Calu3 (cell line): ENCODE measurements around the gene ASPDH. TPM values are rescaled to one million over a fixed set of nuclear protein-coding genes. Genes with fewer than 3 reads are reported as not detected.

ENCODE experiments used
- BruUV-seq: library from RNA; stranded (reverse); fragments of 400-500 nt; replicated peaks from 2 replicates; lab custom pipeline; 2021; lab: Mats Ljungman, UMichigan
- CTCF ChIA-PET: fragments of 300-600 bp; sonication (Branson Sonifier 250); formaldehyde crosslinking; loops from one replicate; lab custom pipeline; 2022; ENCODE audit warnings: antibody characterized with exemption; lab: Charles Lee
- DNase-seq: peaks from one replicate; pipeline ENCODE4 v3.0.0; 2022
- H3K27ac Mint-ChIP-seq: one replicate; pipeline ENCODE4 v1.8.0; 2022; ENCODE audit warnings: mixed read lengths; ENCODE audit not compliant: unreplicated experiment
- H3K27me3 Mint-ChIP-seq: one replicate; pipeline ENCODE4 v1.8.0; 2022; ENCODE audit warnings: mixed read lengths; ENCODE audit not compliant: unreplicated experiment
- H3K36me3 Mint-ChIP-seq: one replicate; pipeline ENCODE4 v1.8.0; 2022; ENCODE audit warnings: mild to moderate bottlenecking, moderate library complexity, mixed read lengths; ENCODE audit not compliant: insufficient read depth, unreplicated experiment
- H3K4me1 Mint-ChIP-seq: one replicate; pipeline ENCODE4 v1.8.0; 2022; ENCODE audit warnings: mild to moderate bottlenecking, low read depth, mixed read lengths; ENCODE audit not compliant: unreplicated experiment
- H3K4me3 Mint-ChIP-seq: one replicate; pipeline ENCODE4 v1.8.0; 2022; ENCODE audit warnings: mild to moderate bottlenecking, low read depth, moderate library complexity, mixed read lengths; ENCODE audit not compliant: unreplicated experiment
- H3K9me3 Mint-ChIP-seq: one replicate; pipeline ENCODE4 v1.8.0; 2022; ENCODE audit warnings: low read depth, mixed read lengths; ENCODE audit not compliant: unreplicated experiment
- intact Hi-C: fragments of 100-400 bp; cut with micrococcal nuclease; formaldehyde crosslinking; loops from one replicate; pipeline ENCODE4 v1.10.0; 2022; ENCODE audit not compliant: unreplicated experiment
- total RNA-seq: library from RNA; stranded (reverse); gene quantifications from 2 replicates; pipeline ENCODE4 v1.2.3, GENCODE V29; 2022
- TF ChIP-seq, protein P1 (sequence below): fragments of 200-600 bp; IDR thresholded peaks from one replicate; pipeline ENCODE4 v1.8.0; 2022; ENCODE audit warnings: antibody characterized with exemption; ENCODE audit not compliant: unreplicated experiment

ASPDH gene
- total RNA-seq, 1 experiment from 2014 or later = not detected

DNA sequence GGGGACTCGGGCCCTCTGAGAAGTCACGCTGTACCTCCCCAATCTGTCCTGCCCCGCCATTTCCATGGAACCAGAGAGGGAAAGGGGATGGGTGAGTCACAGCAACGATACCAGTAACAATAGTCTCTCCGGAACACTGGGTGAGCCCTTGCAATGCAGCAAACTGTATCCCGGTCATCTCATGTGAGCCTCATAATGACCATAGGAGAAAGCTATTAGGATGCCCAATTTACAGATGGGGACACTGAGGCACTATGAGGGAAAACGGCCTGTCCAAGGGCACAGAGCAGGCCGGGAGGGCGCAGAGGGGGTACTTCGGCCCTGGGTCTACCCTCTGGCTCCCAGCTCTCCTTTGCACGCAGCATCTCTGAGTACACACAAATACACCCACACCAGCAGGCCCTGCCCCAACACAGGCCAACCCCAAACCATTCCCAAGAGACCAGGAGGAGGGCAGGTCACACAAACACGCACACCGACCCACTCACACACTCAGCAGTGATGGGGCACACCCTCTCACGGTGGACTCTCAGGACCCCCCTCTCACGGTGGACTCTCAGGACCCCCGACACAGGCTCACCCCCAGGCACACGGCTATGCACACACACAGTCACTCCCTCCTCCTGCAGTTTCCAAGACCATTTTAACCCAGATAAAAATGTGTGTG, 36.3 kb upstream of the ASPDH start:
- H3K4me3 Mint-ChIP-seq = no peak overlapping the region
- TF ChIP-seq, protein P1, sequence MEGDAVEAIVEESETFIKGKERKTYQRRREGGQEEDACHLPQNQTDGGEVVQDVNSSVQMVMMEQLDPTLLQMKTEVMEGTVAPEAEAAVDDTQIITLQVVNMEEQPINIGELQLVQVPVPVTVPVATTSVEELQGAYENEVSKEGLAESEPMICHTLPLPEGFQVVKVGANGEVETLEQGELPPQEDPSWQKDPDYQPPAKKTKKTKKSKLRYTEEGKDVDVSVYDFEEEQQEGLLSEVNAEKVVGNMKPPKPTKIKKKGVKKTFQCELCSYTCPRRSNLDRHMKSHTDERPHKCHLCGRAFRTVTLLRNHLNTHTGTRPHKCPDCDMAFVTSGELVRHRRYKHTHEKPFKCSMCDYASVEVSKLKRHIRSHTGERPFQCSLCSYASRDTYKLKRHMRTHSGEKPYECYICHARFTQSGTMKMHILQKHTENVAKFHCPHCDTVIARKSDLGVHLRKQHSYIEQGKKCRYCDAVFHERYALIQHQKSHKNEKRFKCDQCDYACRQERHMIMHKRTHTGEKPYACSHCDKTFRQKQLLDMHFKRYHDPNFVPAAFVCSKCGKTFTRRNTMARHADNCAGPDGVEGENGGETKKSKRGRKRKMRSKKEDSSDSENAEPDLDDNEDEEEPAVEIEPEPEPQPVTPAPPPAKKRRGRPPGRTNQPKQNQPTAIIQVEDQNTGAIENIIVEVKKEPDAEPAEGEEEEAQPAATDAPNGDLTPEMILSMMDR = no peak
- no peaks in the 10 kb centered on the region for H3K4me1 Mint-ChIP-seq
- no peaks in the 10 kb centered on the region for H3K9me3 Mint-ChIP-seq
- no peak for DNase-seq
- peaks cover 93% of the 10 kb centered on the region for H3K27me3 Mint-ChIP-seq
- no peak overlapping the region for H3K27ac Mint-ChIP-seq
- no TSS peak for BruUV-seq
- H3K36me3 Mint-ChIP-seq = no peaks in the 10 kb centered on the region
- intact Hi-C loops = no loop called here
- CTCF ChIA-PET = interaction anchor here (0.5 to 0.6 kb wide), 2 partner anchors 38 to 286 kb away, joined by 3 to 7 read pairs; no protein-coding TSS in a partner anchor

DNA sequence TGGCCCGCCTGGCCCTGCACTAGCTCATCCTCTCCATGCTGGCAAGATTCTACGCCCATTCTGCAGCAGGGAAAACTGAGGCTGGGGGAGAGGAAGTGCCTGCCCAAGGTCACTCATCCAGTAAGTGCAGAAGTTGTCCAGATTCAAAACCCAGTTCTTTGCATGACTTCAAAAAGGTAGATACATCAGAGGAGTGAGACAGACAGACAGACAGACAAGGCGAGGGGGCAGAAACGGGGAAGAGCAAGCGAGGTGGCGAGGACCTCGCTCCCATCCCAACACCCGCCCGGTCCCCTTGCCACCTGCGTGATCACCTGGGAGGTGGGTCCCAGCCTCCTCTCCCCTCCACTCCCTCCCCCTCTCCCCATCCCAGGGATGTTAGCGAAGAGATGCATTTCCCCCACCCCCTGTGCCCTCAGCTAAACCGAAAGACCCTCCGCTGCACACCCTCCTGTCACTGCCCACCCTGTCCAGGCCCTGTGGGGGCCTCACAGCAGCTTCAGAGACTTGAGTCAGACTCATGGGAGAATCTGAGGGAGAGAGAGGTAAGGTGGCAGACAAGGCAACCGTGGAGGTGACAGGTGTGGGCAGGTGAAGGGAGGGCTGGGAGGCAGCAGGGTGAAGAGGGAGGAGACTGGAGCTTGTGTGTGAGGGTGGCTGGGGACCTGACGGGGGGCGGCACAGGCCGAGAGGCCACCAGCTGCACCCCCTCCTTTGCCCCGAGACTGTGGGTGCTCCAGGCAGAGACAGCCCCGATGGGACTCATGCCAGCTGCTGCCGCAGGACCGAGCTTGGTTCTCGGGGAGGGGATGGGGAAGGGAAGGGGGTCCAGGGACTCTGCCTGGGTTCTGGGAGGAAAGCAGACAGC, 35.6 kb upstream of the ASPDH start:
- CTCF ChIA-PET = interaction anchor here (0.5 to 0.6 kb wide), 2 partner anchors 39 to 287 kb away, joined by 3 to 7 read pairs; no protein-coding TSS in a partner anchor
- Mint-ChIP-seq H3K4me1 (no peaks in the 10 kb centered on the region), H3K27ac (no peak overlapping the region), H3K27me3 (peaks cover 85% of the 10 kb centered on the region), H3K9me3 (no peaks in the 10 kb centered on the region), H3K36me3 (no peaks in the 10 kb centered on the region), H3K4me3 (no peak overlapping the region)
- intact Hi-C loops = no loop called here
- TF ChIP-seq, protein P1 = no peak
- BruUV-seq = no TSS peak
- DNase-seq = no peak

DNA sequence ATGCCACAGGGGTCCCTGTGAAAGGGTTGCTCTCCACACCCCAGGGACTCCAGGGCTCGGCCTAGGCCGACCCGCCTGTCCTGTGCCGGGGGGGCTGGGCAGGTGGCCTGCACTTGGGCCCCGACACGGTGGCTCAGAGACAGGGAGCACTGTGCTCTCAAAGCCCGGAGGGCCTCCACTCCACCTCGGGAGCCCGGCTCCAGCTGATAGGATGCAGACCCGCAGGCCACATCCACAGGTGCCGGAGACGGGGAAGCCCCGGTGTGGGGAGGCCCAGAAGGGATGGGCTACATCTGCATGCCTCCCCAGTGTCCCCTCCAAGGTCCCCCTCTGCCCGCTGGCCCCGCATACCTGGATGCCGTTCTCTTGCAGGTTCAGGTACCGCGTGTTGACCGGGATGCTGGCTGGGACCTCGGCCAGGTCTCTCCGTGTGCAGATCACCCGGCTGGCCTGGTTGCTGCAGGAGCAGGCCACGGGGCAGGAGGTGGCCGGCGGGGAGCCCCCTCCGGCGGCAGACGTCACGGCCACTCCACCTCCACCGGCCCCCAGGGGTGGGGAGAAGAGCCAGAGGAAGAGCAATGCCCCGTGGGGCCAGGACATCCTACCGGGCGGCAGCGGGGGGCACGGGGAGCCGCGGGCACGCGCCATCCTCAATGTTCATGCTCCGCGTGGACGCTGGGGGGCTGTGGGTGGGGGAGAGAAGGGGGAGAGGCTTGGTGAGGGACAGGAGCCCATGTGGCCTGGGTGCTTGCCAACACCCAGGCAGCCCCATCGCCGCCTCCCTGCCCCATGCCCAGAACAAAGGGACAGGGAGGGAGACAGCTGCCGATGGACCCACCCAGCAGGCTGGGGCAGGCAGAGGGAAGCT, 34.7 kb upstream of the ASPDH start:
- BruUV-seq = no TSS peak
- no peaks in the 10 kb centered on the region for H3K9me3 Mint-ChIP-seq
- CTCF ChIA-PET = interaction anchor here (1.1 kb wide), 1 partner anchor 8 kb away, joined by 5 read pairs; no protein-coding TSS in a partner anchor
- no peaks in the 10 kb centered on the region for H3K4me1 Mint-ChIP-seq
- intact Hi-C loops = no loop called here
- no peak for DNase-seq
- H3K27ac Mint-ChIP-seq = no peak overlapping the region
- no peak overlapping the region for H3K4me3 Mint-ChIP-seq
- peaks cover 77% of the 10 kb centered on the region for H3K27me3 Mint-ChIP-seq
- no peaks in the 10 kb centered on the region for H3K36me3 Mint-ChIP-seq
- TF ChIP-seq, protein P1 = no peak
